Globus pallidus (tissue), 1 donor: ENCODE measurements around the gene LCE1E.

ENCODE experiments used
- DNase-seq: peaks from one replicate; pipeline ENCODE4 v3.0.0-alpha.2; 2015; ENCODE audit warnings: low spot score

The LCE1E gene, protein sequence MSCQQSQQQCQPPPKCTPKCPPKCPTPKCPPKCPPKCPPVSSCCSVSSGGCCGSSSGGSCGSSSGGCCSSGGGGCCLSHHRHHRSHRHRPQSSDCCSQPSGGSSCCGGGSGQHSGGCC

DNA sequence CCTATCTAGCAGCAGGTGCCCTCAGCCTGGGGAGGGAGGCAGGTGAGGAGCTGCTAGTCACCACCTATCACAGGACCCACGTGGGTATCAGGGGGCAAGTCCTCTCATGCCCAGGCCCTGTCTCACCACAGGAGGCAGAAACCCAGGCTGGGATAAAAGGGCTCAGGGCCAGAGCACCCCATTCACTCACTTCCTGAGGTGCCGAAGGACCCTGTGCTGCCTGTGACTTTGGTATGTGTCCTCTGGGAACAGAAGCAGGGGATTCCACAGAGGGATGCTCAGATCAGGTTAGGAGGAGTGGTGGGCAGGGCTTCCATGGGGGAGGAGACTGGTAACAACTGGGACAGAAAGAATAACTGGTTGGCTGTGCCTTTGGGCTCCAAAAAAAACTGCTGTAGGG lies at the start of gene LCE1E:
LCE1E (plus strand) TSS at position 181 of the 400 bp plus-strand sequence. CDS start 1,043 bp downstream, outside the sequence.
- DNase-seq: no peak

DNA sequence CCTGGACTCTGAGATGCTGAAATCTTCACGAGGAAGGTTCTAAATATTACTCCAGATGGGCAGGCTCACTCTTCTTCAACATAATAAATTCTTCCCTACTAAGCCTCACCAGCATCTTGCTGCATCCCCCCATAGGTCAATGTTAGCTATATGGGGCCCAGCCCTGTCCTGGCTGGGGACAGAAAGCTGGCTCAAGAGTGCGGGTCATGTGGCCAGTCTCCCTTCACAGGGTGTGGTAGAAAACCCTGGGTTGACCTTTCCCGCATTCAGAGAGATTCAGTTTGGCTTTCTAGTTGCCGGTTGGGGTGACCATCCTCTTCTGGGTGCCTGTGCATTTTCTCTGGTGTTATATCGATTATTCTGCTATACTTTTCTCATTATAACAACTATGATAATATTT lies 48.1 kb upstream of the LCE1E start:
- DNase-seq: no peak

DNA sequence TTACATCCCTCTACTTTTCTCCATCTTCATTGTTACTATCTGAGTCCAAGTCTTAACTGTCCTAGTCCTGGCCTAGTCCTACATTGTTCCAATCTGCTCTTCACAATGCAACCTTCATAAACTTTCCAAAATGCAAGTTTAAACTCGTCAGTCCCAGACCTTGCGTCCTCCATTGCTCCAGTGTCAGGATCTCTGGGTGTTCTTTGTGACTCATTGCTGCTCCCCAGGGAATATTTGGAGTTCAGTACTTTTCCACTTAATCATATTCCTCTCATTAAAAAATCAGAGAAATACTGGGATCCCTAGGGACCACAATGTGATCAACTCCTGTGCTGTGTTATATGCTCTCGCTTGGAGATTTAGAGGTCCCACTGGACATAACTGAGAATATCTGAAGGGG lies 46.2 kb upstream of the LCE1E start:
- DNase-seq: no peak

DNA sequence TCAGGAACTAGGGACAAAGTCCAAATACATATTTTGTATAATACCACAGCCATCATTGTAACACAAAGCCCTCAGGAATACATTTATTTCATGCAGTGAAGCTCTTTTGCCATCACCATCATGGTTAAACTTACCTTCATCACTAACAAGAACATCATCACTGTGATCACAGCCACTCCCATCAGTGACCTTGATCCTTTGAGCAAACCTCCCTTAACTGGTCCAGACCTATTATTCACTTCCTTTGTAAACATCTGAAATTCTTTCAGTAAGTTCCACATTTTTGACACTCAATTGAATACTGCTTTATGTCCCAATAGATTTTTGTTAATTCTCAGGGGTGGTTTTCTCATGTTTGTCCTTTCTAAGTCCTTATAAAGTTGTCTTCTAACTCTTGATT lies 44.4 kb upstream of the LCE1E start:
- DNase-seq: no peak

DNA sequence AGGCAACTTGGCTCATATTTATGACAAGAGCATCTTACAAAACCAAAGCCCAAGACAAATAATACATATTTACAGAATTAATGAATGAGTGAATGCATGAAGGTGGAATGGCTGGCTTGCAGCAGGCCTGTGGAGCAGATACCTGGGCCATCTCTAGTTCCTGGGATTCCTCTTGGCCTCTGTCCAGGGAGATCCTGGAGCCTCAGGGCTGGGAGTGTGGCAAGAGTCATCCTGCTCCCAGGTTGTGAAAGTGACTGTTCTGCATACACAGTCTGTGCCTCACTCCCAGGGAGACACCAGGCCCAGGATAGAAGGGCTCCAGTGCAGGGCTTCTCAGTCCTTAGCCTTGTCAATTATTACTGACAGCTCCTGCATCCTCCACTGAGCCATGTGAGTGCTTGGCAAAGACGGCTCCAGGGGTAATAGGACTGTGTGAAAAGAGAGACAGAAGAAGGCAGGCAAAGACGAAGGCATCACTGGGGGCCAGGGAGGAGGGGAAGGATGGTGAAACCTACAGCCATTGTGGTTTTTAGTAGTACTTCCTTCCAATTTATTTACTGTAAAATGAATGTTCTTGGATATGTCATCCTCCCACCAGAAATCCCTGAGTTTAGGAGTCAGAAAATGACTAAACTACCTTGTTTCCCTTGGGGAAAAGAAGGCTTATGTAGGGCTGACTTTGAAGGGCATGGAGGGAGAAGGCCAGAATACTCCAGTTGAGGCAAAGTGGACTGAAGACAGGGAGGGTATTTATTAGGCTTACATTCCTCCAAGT lies 42.5 kb upstream of the LCE1E start:
- DNase-seq: no peak

DNA sequence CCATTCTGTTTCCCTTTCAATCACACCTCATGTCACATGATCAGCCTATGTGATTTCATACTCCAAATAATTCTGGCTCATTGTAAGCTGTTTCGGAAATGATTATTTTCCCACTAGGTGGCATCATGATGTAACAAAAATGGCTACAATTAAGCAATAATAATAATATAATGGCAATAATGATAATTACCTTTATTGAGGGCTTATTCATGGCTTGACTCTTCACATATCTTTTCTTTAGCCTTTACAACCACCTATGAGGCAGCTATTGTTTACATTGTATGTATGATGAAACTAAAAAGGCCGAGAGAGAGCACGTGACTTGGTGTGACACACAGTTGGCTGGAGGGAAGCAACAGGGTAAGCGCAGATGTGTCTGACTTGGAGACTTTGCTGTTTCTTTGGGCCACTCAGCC lies 40.8 kb upstream of the LCE1E start:
- no peak for DNase-seq

DNA sequence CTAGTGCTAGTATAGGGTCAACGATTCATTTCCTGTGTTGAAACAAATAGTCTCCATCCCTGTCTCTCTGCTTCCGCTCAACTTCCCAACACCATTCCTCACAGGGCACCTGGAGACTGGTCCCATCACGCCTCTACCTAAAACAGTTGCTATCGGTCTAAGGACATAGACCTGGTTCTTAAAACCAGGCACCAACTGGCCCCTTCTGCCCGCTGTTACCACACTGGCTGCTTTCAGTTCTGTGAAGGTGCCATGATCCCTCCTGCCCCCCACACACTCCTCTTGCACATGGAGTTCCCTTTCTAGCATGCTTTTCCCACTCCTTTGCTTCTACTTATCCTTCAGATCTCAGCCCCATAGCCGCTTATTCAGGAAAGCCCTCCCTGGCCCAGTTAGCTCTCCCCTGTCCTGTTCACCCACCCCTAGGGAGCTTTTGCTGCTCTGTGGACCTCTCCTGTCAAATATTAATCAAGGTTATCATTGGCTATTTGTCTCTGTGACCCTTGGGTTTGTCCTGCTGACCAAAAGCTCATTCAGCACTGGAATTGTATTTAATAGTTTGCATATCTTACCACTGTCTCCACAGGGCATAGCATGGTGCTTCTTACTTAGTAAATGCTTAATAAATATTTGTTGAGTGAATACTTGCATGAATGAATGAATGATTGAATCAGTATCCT lies 40.2 kb upstream of the LCE1E start:
- DNase-seq: no peak

DNA sequence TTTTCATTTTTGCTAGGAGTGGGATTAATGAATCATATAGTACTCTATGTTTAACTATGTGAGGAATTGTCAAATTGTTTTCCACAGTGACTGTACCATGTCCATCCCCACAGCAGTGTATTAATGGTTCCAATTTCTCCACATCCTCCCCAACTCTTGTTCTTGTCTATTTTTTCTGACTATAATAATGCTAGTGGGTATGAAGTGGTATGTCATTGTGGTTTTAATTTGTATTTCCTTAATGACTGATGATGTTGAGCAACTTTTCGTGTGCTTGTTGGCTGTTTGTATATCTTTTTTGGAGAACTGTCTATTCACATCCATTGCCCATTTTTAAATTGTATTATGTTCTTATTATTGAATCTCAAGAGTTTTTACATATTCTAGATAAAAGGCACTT lies 38.2 kb upstream of the LCE1E start:
- no peak for DNase-seq

DNA sequence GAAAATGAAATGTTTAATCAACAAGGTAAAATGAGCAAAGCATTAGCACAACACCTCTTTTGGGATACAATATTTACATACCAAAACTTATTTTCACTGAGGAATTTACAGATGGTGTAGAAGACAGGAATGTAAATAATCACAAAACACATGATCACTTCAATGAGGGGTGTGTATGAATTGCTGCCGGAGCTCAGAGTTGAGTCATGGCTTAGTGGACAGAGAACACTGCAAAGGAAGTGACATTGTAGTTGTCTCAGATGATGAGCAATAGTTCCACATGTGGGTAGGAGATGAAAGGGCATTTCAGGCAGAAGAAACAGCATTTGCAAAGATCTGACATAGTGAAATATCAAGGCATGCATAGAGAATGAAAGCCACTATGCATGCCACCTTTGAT lies 33.8 kb upstream of the LCE1E start:
- no peak for DNase-seq

DNA sequence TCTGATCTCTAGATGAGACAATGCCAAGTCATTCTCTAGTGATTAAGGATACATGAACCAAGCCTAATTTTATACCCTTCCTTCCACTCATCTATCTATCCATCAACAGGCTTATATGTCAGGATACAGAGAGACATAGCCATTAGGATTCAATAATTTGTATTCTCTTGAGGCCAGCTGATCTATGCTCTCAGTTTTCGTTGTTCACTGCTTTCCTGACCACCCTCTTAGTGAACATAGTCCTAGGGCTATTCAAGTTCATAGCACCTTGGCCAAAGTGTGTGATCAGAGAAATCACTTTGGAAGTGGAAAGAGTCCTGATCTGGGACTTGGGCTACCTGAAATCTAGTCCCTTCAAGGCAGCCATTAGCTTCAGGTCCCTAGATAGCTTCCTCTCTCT lies 32.5 kb upstream of the LCE1E start:
- DNase-seq: no peak

DNA sequence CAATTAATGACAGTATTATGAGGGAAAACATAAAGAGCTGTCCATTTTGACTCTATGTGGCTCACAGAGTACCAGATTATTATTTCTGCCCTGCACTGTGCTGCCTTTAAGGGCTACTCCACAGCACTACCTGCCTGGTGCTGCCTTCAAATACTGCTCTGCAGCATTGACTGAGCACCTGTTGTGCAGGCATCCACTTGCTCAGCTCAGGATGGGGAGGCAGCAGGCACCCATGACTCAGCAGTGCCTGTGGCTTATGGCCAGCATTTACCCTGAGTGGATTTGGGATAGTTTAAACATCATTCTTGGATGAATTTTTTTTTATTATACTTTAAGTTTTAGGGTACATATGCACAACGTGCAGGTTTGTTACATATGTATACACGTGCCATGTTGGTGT lies 29.2 kb upstream of the LCE1E start:
- DNase-seq: no peak

DNA sequence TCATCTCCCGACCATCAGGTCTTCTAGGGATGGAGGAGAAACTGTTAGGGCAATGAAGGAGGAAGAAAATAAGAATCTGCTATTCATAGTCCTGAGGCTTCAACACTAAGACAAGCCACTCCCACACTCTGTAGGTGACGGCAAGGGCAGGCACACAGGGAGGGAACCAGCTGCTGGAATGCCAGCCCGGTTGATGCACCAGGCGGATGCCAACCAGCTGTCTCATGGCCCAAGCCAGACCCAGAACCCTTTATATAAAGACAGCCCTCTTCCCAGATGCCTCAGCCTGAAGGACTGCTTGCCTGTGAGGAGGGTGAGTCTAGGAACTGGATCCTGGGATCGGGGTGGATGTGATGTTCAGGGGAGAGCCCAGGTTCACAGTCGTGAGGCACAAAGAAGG lies 28.3 kb upstream of the LCE1E start, which contains the start of gene KPRP:
KPRP (plus strand) TSS at position 279 of the 400 bp plus-strand sequence. CDS start 1,564 bp downstream, outside the sequence.
- DNase-seq: no peak

DNA sequence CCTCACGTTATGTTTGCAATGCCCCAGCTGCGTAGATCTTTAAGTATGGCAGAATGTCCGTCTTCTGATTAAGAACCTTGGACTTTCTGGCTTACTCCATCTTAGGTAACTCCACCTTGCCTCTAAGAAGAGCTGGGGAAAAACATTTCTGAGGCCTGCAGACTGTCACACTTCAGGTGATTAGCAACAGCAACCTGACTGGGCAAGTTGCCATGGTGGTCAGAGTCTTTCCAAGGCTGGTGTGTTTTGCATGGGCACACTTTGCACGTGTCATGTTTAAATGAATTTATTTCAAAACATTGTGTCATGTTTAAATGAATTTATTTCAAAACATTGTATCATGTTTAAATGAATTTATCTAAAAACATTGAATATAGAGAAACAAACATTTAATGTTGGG lies 27.4 kb upstream of the LCE1E start:
- DNase-seq: no peak

DNA sequence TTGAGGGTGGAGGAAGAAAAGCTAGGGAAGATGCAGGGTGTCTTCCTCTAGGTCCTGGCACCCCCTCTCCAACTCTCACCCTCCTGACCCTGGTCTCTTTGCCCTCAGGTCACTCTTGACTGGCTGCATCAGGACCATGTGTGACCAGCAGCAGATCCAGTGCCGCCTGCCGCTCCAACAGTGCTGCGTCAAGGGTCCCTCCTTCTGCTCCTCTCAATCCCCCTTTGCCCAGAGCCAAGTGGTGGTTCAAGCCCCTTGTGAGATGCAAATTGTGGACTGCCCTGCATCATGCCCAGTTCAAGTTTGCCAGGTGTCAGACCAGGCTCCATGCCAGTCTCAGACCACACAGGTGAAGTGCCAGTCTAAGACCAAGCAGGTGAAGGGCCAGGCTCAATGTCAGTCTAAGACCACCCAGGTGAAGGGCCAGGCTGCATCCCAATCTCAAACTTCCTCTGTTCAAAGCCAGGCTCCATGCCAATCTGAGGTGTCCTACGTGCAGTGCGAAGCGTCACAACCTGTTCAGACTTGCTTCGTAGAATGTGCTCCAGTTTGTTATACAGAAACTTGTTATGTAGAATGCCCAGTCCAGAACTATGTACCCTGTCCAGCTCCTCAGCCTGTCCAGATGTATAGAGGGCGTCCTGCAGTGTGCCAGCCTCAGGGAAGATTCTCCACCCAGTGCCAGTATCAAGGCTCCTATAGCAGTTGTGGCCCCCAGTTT lies 26.4 kb upstream of the LCE1E start:
- no peak for DNase-seq

DNA sequence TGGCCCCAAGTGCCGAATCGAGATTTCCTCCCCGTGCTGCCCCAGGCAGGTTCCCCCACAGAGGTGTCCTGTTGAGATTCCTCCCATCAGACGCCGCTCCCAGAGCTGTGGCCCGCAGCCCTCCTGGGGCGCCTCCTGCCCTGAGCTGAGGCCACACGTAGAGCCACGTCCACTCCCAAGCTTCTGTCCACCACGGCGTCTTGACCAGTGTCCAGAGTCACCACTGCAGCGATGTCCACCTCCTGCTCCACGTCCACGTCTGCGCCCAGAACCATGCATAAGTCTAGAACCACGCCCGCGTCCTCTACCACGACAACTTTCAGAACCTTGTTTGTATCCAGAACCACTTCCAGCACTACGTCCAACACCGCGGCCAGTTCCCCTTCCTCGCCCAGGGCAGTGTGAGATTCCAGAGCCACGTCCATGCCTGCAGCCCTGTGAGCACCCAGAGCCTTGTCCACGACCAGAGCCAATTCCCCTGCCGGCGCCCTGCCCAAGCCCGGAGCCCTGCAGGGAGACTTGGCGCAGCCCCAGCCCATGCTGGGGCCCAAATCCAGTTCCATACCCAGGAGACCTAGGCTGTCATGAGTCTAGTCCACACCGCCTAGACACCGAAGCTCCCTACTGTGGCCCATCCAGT lies 25.4 kb upstream of the LCE1E start:
- DNase-seq: no peak

DNA sequence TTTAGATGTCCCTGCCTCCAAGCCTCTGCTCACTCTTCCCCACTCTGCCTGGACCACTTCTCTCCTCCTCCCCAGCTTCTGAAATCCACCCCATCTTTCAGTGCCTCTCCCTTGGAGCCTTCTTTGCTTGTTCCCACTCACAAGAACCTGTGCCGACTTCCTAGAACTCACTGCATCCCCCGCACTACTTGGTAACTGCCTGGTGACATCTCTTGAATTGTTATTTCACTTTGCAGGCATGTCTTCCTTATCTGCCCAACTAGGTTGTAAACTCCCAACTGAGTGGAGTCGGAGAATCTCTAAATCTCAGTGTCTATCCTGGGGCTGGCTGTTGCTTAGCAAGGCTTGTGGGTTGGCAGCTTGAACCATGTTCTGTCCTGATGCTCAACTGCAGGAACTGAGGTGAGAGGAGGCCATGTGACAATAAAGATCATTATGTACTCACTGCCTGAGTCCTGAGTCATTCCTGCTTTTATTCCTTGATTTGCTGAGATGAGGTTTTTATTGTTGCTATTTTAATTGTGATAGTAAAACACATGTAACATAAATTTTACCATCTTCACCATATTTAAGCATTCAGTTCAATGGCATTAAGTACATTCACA lies 24.3 kb upstream of the LCE1E start:
- DNase-seq: no peak

DNA sequence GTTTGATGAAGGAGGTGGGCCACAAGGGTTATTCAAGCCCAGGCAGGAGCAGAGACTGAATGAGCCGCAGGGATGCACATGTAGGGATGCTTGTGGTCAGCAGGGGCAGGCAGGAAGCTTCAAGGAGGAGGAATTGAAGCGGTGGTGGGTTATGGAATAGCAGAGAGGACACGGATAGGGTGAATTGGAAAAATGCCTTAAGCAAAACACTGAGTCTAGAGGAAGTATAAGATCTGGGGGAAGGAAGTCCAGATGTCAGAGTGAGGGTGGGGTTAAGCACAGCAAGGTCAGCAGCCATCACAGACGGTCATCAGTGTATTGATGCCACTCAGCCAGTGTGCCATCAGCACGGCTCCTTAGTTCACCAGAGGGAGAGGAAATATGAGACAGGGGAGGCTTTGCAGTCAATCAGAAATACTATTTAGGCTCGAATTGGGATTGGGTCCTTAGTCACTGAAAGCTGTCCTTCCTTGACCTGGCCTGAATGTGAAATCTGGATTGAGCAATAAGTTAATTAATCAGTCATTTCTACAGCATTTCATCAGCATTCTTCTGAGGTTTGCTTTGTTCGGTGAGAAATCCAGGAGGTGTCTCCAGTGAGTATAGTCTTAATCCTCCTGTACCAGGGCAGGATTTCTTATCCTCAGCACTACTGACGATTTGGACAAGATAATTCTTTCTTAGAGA lies 17.1 kb upstream of the LCE1E start:
- DNase-seq: no peak

DNA sequence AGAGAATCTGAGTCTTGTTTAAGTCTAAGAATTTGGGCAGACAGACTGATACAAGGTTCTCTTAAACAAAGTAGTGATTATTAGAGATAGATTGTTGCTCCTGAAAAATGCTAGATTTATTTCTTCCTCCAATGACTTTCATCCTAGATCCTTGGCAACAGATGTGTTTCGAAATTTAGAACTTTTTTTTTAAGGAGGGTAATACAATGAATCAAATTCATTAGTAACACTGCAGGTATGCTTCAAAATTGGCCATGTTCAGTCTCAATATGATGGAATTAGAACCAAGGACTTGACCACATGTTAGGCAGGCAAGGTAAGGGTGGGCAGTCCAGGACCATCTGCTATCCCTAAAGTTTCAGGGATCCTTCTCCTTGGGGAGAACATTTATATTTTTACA lies 15.6 kb upstream of the LCE1E start:
- no peak for DNase-seq

DNA sequence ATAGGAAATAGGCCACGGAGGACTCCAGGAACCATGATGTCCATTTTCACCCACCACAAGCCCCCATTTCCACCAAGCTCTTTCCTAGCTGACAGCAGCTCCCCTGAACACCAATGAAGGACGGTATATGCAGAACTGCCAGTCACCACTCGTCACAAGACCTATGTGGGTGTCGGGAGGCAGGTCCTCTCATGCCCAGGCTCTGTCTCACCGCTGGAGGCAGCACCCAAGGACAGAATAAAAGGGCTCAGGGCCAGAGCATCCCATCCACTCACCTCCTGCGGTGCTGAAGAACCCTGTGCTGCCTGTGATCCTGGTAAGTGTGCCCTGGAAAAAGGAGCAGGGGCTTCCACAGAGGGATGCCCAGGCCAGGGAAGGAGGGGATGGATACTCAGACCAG lies 11.2 kb upstream of the LCE1E start, which contains the start of gene LCE1F:
LCE1F (plus strand) TSS at position 266 of the 400 bp plus-strand sequence. CDS start 1,232 bp downstream, outside the sequence.
- DNase-seq: no peak

DNA sequence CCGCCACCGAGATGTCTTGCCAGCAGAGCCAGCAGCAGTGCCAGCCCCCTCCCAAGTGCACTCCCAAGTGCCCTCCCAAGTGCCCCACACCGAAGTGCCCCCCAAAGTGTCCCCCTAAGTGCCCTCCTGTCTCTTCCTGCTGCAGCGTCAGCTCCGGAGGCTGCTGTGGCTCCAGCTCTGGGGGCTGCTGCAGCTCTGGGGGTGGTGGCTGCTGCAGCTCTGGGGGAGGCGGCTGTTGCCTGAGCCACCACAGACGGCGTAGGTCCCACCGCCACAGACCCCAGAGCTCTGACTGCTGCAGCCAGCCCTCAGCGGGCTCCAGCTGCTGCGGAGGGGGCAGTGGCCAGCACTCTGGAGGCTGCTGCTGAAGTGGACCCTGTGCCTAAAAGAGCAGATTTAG lies 9.7 kb upstream of the LCE1E start:
- no peak for DNase-seq
